ENCODE results near the gene HOXC13.

The HOXC13 gene

GRCh38 chr12:53995378-53996239 is 57.0 kb downstream of the HOXC13 start:
- DNase-seq: no peak

Measured in fibroblast of skin of scalp (primary cell).